Measurements from ENCODE around the gene EPHA3.

DNA sequence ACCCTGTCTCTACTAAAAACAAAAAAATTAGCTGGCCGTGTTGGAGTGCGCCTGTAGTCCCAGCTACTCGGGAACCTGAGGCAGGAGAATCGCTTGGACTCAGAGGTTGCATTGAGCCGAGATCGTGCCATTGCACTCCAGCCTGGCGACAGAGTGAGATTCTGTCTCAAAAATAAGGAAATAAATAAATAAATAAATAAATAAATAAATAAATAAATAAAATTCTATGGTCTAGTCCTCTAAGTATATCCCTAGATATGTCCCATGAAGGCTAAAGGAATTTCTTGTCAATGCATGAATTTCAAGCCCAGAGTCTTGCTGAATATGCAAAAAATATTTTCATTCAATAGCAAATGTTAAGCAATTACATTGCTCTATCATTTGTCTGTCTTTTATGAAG, 149.0 kb downstream of the EPHA3 start:
- TF ChIP-seq POLR2A (IDR thresholded peaks at IDR 0.05): no peak
- TF ChIP-seq, protein P1, sequence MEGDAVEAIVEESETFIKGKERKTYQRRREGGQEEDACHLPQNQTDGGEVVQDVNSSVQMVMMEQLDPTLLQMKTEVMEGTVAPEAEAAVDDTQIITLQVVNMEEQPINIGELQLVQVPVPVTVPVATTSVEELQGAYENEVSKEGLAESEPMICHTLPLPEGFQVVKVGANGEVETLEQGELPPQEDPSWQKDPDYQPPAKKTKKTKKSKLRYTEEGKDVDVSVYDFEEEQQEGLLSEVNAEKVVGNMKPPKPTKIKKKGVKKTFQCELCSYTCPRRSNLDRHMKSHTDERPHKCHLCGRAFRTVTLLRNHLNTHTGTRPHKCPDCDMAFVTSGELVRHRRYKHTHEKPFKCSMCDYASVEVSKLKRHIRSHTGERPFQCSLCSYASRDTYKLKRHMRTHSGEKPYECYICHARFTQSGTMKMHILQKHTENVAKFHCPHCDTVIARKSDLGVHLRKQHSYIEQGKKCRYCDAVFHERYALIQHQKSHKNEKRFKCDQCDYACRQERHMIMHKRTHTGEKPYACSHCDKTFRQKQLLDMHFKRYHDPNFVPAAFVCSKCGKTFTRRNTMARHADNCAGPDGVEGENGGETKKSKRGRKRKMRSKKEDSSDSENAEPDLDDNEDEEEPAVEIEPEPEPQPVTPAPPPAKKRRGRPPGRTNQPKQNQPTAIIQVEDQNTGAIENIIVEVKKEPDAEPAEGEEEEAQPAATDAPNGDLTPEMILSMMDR (IDR thresholded peaks at IDR 0.05): no peak
- no peak for TF ChIP-seq POLR2AphosphoS5 (IDR thresholded peaks at IDR 0.05)
- TF ChIP-seq EP300 (IDR thresholded peaks at IDR 0.05): no peak

All from suprapubic skin (tissue), 4 donors.